Measurements from ENCODE around the gene NACC2.
A peak's percentile ranks its signal among the peaks of the same experiment; 100 is the strongest.

Gene NACC2

GRCh38 chr9:136054798-136055714 lies 40.0 kb downstream of the NACC2 start:
- Histone ChIP-seq H3K4me1 (ENCODE audit: control insufficient read depth, low read depth, low read length) (peaks cover 19% of the 10 kb centered on the region), H3K27me3 (ENCODE audit: control insufficient read depth, insufficient read depth, low read length) (peaks cover 10% of the 10 kb centered on the region), H3K27ac (ENCODE audit: low read length) (no peak overlapping the region), H3K9ac (ENCODE audit: low read length) (no peak overlapping the region), H3K4me3 (ENCODE audit: low read length) (no peak overlapping the region), H3K36me3 (ENCODE audit: control insufficient read depth, low read depth, low read length) (no peaks in the 10 kb centered on the region), H3K9me3 (ENCODE audit: control insufficient read depth, low read depth, low read length) (no peaks in the 10 kb centered on the region)

- Histone ChIP-seq H3K27ac (ENCODE audit: low read length) (no peak overlapping the region), H3K4me3 (ENCODE audit: low read length) (no peak overlapping the region), H3K9ac (ENCODE audit: low read length) (no peak overlapping the region), H3K9me3 (ENCODE audit: control insufficient read depth, low read depth, low read length) (no peaks in the 10 kb centered on the region), H3K36me3 (ENCODE audit: control insufficient read depth, low read depth, low read length) (no peaks in the 10 kb centered on the region), H3K27me3 (ENCODE audit: control insufficient read depth, insufficient read depth, low read length) (peaks cover 10% of the 10 kb centered on the region), H3K4me1 (ENCODE audit: control insufficient read depth, low read depth, low read length) (peaks cover 19% of the 10 kb centered on the region)
Observed at GRCh38 chr9:136054146-136054545, 40.9 kb downstream of the NACC2 start.

DNA sequence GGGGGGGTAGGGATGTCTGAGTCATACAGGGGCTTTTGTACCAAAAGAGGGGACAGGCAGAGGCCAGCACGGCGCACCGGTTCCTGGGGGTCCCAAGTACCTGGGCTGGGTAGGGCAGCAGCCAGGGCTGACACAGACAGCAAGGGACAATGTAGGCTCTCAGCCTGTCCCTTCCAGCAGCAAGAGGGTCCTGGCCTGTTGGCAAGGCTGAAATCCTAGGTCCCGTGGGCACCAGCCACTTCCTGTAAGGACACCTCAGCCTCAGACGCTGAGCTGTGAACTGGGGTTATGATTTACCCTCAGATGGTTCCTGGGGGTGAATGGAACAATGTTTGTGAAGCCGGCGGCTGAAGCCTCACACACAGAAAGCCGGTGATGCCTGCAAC lies 41.3 kb downstream of the NACC2 start:
- Histone ChIP-seq H3K9ac (ENCODE audit: low read length) (no peak overlapping the region), H3K4me3 (ENCODE audit: low read length) (no peak overlapping the region), H3K36me3 (ENCODE audit: control insufficient read depth, low read depth, low read length) (no peaks in the 10 kb centered on the region), H3K27ac (ENCODE audit: low read length) (no peak overlapping the region), H3K9me3 (ENCODE audit: control insufficient read depth, low read depth, low read length) (no peaks in the 10 kb centered on the region), H3K27me3 (ENCODE audit: control insufficient read depth, insufficient read depth, low read length) (peaks cover 10% of the 10 kb centered on the region), H3K4me1 (ENCODE audit: control insufficient read depth, low read depth, low read length) (peaks cover 19% of the 10 kb centered on the region)

GRCh38 chr9:136052991-136053756 lies 41.9 kb downstream of the NACC2 start:
- H3K9me3 ChIP-seq (ENCODE audit: control insufficient read depth, low read depth, low read length): no peaks in the 10 kb centered on the region
- H3K9ac ChIP-seq (ENCODE audit: low read length): no peak overlapping the region
- no peak overlapping the region for H3K4me3 ChIP-seq (ENCODE audit: low read length)
- peaks cover 21% of the 10 kb centered on the region for H3K4me1 ChIP-seq (ENCODE audit: control insufficient read depth, low read depth, low read length)
- no peak overlapping the region for H3K27ac ChIP-seq (ENCODE audit: low read length)
- H3K36me3 ChIP-seq (ENCODE audit: control insufficient read depth, low read depth, low read length): no peaks in the 10 kb centered on the region
- peaks cover 10% of the 10 kb centered on the region for H3K27me3 ChIP-seq (ENCODE audit: control insufficient read depth, insufficient read depth, low read length)

- Histone ChIP-seq H3K4me1 (ENCODE audit: control insufficient read depth, low read depth, low read length) (peaks cover 27% of the 10 kb centered on the region), H3K27me3 (ENCODE audit: control insufficient read depth, insufficient read depth, low read length) (peaks cover 10% of the 10 kb centered on the region), H3K9ac (ENCODE audit: low read length) (no peak overlapping the region), H3K9me3 (ENCODE audit: control insufficient read depth, low read depth, low read length) (no peaks in the 10 kb centered on the region), H3K36me3 (ENCODE audit: control insufficient read depth, low read depth, low read length) (no peaks in the 10 kb centered on the region), H3K4me3 (ENCODE audit: low read length) (peak overlapping the region; percentile 57), H3K27ac (ENCODE audit: low read length) (no peak overlapping the region)
Observed at GRCh38 chr9:136052472-136052880, 42.6 kb downstream of the NACC2 start.

DNA sequence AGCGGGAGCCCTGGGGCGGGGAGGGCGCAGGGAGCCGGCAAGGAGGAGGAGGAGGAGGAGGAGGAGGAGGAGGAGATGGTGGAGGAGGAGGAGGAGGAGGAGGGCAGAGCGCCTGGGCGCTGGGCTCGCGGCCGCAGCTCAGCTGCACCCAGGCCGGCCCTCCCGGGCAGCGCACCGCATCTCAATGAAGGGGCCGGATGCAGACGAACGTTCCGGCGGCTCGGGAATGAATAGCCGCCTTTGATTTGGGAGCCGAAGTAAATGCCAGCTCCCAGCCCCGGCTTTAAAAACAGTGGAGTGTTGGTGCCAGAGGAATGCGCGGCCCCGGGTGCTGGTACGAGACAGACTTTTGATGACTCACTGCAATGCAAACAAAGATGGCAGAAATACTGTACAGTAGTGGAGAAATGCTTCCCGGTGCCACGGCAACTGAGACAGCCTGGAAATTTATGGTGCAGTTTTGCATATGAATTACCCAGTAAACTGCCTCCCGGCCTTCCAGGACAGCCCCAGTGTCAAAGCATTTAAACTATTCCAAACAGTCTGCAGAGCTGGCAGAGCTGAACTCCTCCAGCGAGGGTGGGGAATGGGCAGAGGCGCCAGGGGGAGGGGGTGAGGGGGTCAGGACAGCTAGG lies 43.1 kb downstream of the NACC2 start:
- H3K36me3 ChIP-seq (ENCODE audit: control insufficient read depth, low read depth, low read length): no peaks in the 10 kb centered on the region
- peaks cover 10% of the 10 kb centered on the region for H3K27me3 ChIP-seq (ENCODE audit: control insufficient read depth, insufficient read depth, low read length)
- H3K4me3 ChIP-seq (ENCODE audit: low read length): peak overlapping the region; percentile 57
- peaks cover 27% of the 10 kb centered on the region for H3K4me1 ChIP-seq (ENCODE audit: control insufficient read depth, low read depth, low read length)
- peak overlapping the region; percentile 3 for H3K9ac ChIP-seq (ENCODE audit: low read length)
- no peaks in the 10 kb centered on the region for H3K9me3 ChIP-seq (ENCODE audit: control insufficient read depth, low read depth, low read length)
- no peak overlapping the region for H3K27ac ChIP-seq (ENCODE audit: low read length)

- Histone ChIP-seq H3K4me3 (ENCODE audit: low read length) (peak overlapping the region; percentile 57), H3K9ac (ENCODE audit: low read length) (no peak overlapping the region), H3K9me3 (ENCODE audit: control insufficient read depth, low read depth, low read length) (no peaks in the 10 kb centered on the region), H3K4me1 (ENCODE audit: control insufficient read depth, low read depth, low read length) (peaks cover 27% of the 10 kb centered on the region), H3K36me3 (ENCODE audit: control insufficient read depth, low read depth, low read length) (no peaks in the 10 kb centered on the region), H3K27me3 (ENCODE audit: control insufficient read depth, insufficient read depth, low read length) (peaks cover 10% of the 10 kb centered on the region), H3K27ac (ENCODE audit: low read length) (no peak overlapping the region)
Observed at GRCh38 chr9:136051453-136051836, 43.6 kb downstream of the NACC2 start.

GRCh38 chr9:136050701-136051452 lies 44.2 kb downstream of the NACC2 start:
- Histone ChIP-seq H3K27me3 (ENCODE audit: control insufficient read depth, insufficient read depth, low read length) (peaks cover 10% of the 10 kb centered on the region), H3K4me3 (ENCODE audit: low read length) (peak overlapping the region; percentile 57), H3K9me3 (ENCODE audit: control insufficient read depth, low read depth, low read length) (no peaks in the 10 kb centered on the region), H3K36me3 (ENCODE audit: control insufficient read depth, low read depth, low read length) (no peaks in the 10 kb centered on the region), H3K27ac (ENCODE audit: low read length) (no peak overlapping the region), H3K4me1 (ENCODE audit: control insufficient read depth, low read depth, low read length) (peaks cover 26% of the 10 kb centered on the region), H3K9ac (ENCODE audit: low read length) (peak overlapping the region; percentile 12)

- no peaks in the 10 kb centered on the region for H3K9me3 ChIP-seq (ENCODE audit: control insufficient read depth, low read depth, low read length)
- H3K27me3 ChIP-seq (ENCODE audit: control insufficient read depth, insufficient read depth, low read length): peaks cover 10% of the 10 kb centered on the region
- H3K36me3 ChIP-seq (ENCODE audit: control insufficient read depth, low read depth, low read length): no peaks in the 10 kb centered on the region
- H3K4me3 ChIP-seq (ENCODE audit: low read length): peak overlapping the region; percentile 57
- no peak overlapping the region for H3K27ac ChIP-seq (ENCODE audit: low read length)
- peak overlapping the region; percentile 12 for H3K9ac ChIP-seq (ENCODE audit: low read length)
- peaks cover 23% of the 10 kb centered on the region for H3K4me1 ChIP-seq (ENCODE audit: control insufficient read depth, low read depth, low read length)
Observed at GRCh38 chr9:136050266-136050700, 44.8 kb downstream of the NACC2 start.

DNA sequence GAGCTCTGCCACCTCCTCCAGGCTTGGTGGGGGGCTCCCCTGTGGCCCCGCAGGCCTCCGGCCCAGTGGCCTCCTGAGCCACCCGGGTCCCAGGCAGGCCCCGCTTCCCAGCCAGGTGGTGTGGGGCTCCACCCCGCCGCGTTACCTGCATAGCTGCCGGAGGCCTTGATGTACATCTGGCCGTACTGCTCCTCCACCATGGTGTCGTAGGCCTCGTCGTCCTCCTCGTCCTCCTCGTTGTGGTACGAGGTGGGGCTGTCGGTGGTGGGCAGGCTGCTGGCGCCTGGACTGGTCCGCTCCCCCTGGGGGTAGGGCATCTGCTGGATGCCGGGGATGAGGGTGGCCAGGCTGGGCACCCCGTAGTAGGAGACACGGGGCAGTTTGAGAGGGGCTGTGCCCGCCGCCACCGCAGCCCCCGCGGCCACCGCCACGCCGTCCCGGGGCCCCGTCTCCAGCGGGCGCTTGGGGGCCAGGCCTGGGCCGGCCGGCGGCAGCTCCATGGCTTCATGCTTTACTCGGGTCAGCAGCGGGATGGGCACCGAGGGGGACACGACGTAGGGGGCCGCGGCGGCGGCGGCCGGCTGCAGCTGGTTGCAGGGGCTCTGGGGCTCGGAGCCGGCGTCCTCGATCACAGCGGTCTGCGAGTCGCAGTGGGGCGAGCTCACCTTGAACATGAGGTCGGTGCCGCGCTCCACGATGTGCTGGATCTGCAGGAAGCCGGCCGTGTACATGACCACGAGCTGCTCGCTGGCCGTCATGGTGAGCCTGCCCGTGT lies 45.4 kb downstream of the NACC2 start:
- no peak overlapping the region for H3K27ac ChIP-seq (ENCODE audit: low read length)
- no peaks in the 10 kb centered on the region for H3K9me3 ChIP-seq (ENCODE audit: control insufficient read depth, low read depth, low read length)
- H3K27me3 ChIP-seq (ENCODE audit: control insufficient read depth, insufficient read depth, low read length): peaks cover 10% of the 10 kb centered on the region
- H3K36me3 ChIP-seq (ENCODE audit: control insufficient read depth, low read depth, low read length): no peaks in the 10 kb centered on the region
- no peak overlapping the region for H3K9ac ChIP-seq (ENCODE audit: low read length)
- H3K4me1 ChIP-seq (ENCODE audit: control insufficient read depth, low read depth, low read length): peaks cover 23% of the 10 kb centered on the region
- H3K4me3 ChIP-seq (ENCODE audit: low read length): no peak overlapping the region
